NCI-H345 treated with DMSO at 0.1 percent for 48 hours (cell line): ENCODE results near the gene COL5A3.
"Not testable (repeated sequence)": the region's sequence is repeated elsewhere in the genome, so short reads cannot be mapped to it uniquely, and the experiment has no call there.

ENCODE experiments used
- DNase-seq: peaks from one replicate; lab custom pipeline; 2025; ENCODE audit not compliant: unreplicated experiment; lab: John Stamatoyannopoulos, UW

COL5A3 gene

GRCh38 chr19:9972103-9972502 lies 38.2 kb downstream of the COL5A3 start:
- no peak for DNase-seq

- no peak for DNase-seq
These were observed 39.0 kb downstream of the COL5A3 start for GRCh38 chr19:9971166-9971897.

- no peak for DNase-seq
These were observed 39.8 kb downstream of the COL5A3 start for GRCh38 chr19:9970481-9970880.

- no peak for DNase-seq
These were observed 40.7 kb downstream of the COL5A3 start for GRCh38 chr19:9969688-9969975.

- DNase-seq = no peak
These were observed 41.2 kb downstream of the COL5A3 start for GRCh38 chr19:9968820-9969687.

- DNase-seq = no peak
These were observed 43.0 kb downstream of the COL5A3 start for GRCh38 chr19:9967326-9967725.

GRCh38 chr19:9966448-9966847 lies 43.9 kb downstream of the COL5A3 start:
- no peak for DNase-seq

- no peak for DNase-seq
These were observed 44.3 kb downstream of the COL5A3 start for GRCh38 chr19:9966024-9966423.

GRCh38 chr19:9962623-9963290 lies 47.5 kb downstream of the COL5A3 start:
- DNase-seq = no peak

- no peak for DNase-seq
These were observed 49.2 kb downstream of the COL5A3 start for GRCh38 chr19:9961103-9961502.

GRCh38 chr19:9958379-9958821 lies 51.9 kb downstream of the COL5A3 start:
- DNase-seq = no peak

GRCh38 chr19:9956956-9957355 lies 53.3 kb downstream of the COL5A3 start:
- no peak for DNase-seq

GRCh38 chr19:9953802-9954542 lies 56.3 kb downstream of the COL5A3 start:
- no peak for DNase-seq

GRCh38 chr19:9952276-9952675 lies 58.0 kb downstream of the COL5A3 start:
- DNase-seq = no peak

- DNase-seq = no peak
These were observed 62.9 kb downstream of the COL5A3 start for GRCh38 chr19:9947441-9947840.

GRCh38 chr19:9946528-9947125 lies 63.7 kb downstream of the COL5A3 start:
- not testable (repeated sequence) for DNase-seq

- DNase-seq = no peak
These were observed 64.9 kb downstream of the COL5A3 start for GRCh38 chr19:9945319-9945966.

GRCh38 chr19:9943744-9944143 lies 66.6 kb downstream of the COL5A3 start:
- no peak for DNase-seq

GRCh38 chr19:9941671-9942070 lies 68.6 kb downstream of the COL5A3 start:
- DNase-seq = no peak

GRCh38 chr19:9941231-9941630 lies 69.1 kb downstream of the COL5A3 start:
- DNase-seq = no peak
